22Rv1 (cell line): ENCODE data around the gene LYST.

Experiments
- H3K27ac ChIP-seq: fragments of 450-650 bp; 2 replicates; pipeline ENCODE4 v1.5.1; 2017
- ZFX ChIP-seq: fragments of 450-650 bp; IDR thresholded peaks from 2 replicates; pipeline ENCODE4 v1.6.1; 2017; ENCODE audit warnings: antibody characterized with exemption, borderline replicate concordance
- TF ChIP-seq, protein P1 (sequence below): fragments of 450-650 bp; IDR thresholded peaks from 2 replicates; pipeline ENCODE4 v1.5.1; 2017; ENCODE audit warnings: mild to moderate bottlenecking

The LYST gene

GRCh38 chr1:235843461-235843961, 23.2 kb downstream of the LYST start:
- H3K27ac ChIP-seq: no peak overlapping the region
- TF ChIP-seq, protein P1, sequence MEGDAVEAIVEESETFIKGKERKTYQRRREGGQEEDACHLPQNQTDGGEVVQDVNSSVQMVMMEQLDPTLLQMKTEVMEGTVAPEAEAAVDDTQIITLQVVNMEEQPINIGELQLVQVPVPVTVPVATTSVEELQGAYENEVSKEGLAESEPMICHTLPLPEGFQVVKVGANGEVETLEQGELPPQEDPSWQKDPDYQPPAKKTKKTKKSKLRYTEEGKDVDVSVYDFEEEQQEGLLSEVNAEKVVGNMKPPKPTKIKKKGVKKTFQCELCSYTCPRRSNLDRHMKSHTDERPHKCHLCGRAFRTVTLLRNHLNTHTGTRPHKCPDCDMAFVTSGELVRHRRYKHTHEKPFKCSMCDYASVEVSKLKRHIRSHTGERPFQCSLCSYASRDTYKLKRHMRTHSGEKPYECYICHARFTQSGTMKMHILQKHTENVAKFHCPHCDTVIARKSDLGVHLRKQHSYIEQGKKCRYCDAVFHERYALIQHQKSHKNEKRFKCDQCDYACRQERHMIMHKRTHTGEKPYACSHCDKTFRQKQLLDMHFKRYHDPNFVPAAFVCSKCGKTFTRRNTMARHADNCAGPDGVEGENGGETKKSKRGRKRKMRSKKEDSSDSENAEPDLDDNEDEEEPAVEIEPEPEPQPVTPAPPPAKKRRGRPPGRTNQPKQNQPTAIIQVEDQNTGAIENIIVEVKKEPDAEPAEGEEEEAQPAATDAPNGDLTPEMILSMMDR: peak; percentile 93
- TF ChIP-seq ZFX: no peak

DNA sequence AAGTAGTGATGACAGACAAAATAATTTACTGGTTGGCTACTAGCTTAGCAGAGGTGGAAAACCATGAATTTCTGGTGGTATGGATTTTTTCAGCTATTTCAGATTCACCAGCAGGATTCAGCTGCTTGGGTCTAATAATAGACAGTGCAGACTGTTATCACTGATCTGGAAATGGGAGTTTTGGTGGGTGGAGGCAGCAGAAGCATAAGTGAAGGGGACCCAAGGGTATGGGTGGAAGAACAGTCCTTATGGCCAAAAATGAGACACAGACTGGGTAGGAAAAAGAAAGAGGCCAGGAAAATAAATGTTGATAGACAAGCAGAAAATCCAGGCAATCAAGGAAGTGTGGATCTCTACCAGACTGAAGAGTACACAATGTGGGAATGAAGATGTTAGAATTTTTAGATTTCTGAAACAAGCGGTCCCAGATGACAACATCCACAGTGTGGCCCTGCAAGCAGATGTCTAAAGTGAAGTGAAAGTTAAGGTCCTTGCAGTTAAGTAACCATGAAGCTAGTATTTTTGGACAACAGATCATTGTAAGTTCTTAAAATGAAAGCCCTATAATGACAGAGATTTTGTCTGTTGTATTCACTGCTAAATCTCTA, 24.7 kb downstream of the LYST start:
- H3K27ac ChIP-seq: no peak overlapping the region
- TF ChIP-seq ZFX: no peak
- TF ChIP-seq, protein P1: no peak

GRCh38 chr1:235838021-235838420, 28.7 kb downstream of the LYST start:
- no peak for TF ChIP-seq ZFX
- TF ChIP-seq, protein P1: no peak
- no peak overlapping the region for H3K27ac ChIP-seq

DNA sequence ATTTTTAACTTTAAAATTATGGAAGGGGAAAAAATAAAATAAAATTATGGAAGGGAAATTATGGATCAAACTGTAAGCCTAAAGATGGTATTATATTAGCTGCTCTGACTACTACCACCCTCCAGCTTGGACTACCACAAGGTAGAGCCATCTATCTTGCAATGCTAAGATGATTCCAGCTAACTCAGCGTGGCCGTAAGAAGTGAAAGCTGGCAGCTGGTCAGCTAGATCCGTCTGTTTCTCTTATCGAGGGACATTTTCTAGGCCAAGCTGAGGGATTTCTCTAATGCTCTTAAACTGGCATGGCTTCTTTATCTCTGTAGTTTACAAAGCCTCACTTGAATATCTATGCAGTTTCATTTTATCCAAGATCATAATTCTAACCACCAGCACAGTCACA, 31.5 kb downstream of the LYST start:
- TF ChIP-seq, protein P1: no peak
- TF ChIP-seq ZFX: no peak

GRCh38 chr1:235834620-235835019, 32.1 kb downstream of the LYST start:
- TF ChIP-seq, protein P1: no peak
- no peak for TF ChIP-seq ZFX
- no peak overlapping the region for H3K27ac ChIP-seq

More for the DNA sequence above, 31.5 kb downstream of the LYST start:
- no peak overlapping the region for H3K27ac ChIP-seq

GRCh38 chr1:235832011-235832410, 34.7 kb downstream of the LYST start:
- no peak for TF ChIP-seq ZFX
- TF ChIP-seq, protein P1: no peak
- H3K27ac ChIP-seq: no peak overlapping the region

- TF ChIP-seq, protein P1: no peak
- TF ChIP-seq ZFX: no peak
- no peak overlapping the region for H3K27ac ChIP-seq
Measured at GRCh38 chr1:235831148-235831547, 35.6 kb downstream of the LYST start.
